ENCODE measurements around the gene FBXO34.

The FBXO34 gene, protein sequence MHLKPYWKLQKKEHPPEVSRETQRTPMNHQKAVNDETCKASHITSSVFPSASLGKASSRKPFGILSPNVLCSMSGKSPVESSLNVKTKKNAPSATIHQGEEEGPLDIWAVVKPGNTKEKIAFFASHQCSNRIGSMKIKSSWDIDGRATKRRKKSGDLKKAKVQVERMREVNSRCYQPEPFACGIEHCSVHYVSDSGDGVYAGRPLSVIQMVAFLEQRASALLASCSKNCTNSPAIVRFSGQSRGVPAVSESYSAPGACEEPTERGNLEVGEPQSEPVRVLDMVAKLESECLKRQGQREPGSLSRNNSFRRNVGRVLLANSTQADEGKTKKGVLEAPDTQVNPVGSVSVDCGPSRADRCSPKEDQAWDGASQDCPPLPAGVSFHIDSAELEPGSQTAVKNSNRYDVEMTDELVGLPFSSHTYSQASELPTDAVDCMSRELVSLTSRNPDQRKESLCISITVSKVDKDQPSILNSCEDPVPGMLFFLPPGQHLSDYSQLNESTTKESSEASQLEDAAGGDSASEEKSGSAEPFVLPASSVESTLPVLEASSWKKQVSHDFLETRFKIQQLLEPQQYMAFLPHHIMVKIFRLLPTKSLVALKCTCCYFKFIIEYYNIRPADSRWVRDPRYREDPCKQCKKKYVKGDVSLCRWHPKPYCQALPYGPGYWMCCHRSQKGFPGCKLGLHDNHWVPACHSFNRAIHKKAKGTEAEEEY

DNA sequence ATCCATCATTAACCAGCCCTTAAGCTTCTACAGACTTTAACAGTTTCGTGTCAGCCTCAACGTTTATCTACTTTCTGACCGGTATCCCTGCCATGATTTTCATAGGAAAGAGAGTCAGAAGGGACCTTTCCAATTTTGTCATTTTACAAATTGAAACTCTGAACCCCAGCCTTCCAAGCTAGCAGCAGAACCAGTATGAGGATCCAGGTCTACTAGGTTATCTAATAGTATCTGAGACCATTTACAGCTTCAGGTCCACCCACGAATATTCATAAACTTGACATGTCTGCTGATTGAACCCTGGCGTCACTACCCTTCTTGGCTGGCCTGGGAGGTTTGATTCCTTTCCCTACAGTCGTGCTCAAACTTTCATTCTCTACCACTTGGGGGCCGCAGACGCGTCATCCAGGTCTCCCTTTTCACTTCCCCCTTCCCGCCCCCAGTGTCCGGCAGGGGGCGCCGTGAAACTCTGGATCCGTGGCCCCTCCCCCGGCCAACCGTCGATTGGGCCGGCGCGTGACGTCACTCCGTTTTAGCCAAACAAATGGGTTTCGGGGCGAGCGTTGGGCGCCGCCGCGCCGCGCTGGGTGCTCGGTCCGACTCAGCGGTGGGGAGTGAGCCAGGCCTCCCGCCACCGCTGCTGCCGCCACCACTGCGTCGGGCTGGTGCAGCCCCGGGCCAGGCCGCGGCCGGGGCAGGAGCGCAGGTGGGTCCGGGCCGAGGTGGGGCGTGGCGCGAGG is at the start of gene FBXO34:
FBXO34 (plus strand) TSS at position 590 of the 740 bp plus-strand sequence. CDS start 78,970 bp downstream, outside the sequence.
- peak; percentile 97 to 99 for DNase-seq (ENCODE audit: low read depth in 2 of 2, low spot score in 1 of 2)

DNA sequence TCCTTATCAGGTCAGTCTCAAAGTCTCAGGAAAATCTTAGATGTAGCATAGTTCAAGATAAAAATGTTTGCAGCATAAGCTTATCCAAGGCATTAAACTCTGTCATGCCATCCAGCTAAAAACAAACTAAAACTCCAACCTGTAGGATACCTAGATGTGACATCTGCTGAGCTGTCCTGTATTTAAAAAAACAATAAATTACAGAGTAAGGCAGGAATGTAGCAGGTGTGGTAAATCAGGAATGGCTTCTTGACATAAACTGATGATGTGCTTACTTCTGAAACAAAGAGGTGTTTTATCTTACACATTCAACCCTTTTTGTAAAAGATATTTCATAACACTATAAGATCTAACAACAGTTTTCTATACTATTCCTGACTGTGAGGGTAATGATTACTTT is 49.3 kb upstream of the FBXO34 start:
- no peak for DNase-seq (ENCODE audit: low read depth in 2 of 2, low spot score in 1 of 2)

DNA sequence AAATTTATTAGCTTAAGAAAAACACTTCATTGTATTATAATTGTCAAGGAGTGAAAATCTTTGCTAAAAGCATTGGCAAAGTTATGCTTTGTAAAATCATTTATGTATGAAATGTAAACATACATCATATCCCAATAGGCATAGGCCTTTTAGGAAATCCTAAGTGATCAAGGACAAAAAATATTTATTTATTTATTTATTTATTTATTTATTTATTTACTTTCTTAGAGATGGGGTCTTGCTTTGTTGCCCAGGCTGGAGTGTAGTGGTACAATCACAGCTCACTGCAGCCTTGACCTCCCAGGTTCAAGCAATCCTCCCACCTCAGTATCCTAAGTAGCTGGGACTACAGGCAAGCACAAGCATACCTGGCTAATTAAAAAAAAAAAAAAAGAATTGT is 47.9 kb upstream of the FBXO34 start:
- DNase-seq (ENCODE audit: low read depth in 2 of 2, low spot score in 1 of 2), result no peak

DNA sequence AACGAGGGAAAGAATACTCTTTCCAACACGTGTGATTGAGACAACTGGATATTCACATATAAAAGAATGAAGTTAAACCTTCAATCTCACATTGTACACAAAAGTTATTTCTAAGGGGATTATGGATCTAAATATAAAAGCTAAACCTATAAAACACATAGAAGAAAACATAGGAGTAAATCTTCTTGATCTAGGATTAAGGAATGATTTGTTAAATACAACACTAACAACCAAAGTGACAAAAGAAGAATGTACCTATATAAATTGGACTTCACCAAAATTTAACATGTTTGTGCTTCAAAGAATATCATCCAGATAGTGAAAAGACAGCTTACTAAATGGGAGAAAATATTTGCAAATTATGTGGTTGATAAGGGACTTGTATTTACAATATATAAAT is 43.0 kb upstream of the FBXO34 start:
- no peak for DNase-seq (ENCODE audit: low read depth in 2 of 2, low spot score in 1 of 2)

DNA sequence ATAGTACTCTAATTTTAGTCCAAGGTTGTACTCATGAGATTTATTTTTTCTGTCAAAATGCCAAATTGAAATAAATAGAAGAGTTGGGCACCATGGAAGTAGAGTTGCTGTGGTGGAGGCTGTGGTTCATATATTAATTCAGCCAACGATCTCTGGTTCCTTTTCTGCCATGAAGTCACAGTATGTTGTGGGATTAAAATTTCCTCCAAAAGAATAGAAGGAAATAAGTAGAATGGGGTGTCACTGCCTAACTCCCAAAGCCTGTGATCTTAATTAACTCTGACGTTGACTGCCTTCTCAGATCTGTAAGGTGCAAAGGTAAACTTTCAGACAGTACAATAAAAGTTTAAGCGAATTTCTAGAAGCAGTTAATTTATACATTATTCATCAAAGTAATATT is 37.6 kb upstream of the FBXO34 start:
- no peak for DNase-seq (ENCODE audit: low read depth in 2 of 2, low spot score in 1 of 2)

DNA sequence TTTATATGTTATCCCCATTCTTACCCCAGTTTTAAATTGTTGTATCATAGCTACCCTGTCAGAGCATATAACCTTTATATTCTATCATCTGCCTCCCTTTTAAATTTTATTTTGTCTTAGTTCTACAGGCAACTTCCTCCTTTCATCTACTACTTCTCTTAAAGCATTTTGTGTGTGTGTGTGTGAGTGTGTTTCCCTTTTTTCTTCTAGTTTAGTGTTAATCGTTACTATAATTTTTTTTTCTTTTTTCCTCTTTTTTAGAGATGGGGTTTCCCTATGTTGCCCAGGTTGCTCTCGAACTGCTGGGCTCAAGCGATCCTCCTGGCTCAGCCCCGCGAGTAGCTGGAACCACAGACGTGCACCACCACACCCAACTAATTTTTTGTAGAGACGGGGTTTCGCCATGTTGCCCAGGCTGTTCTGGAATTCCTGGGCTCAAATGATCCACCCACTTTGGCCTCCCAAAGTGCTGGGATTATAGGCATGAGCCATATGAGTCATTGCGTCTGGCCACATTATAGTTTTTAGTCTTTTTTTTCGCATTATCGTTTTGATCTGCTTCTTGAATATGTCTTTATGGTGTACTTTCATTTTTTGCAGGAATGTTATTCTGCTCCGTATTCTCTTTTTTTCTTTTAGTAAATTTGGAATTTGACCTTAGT is 33.1 kb upstream of the FBXO34 start:
- DNase-seq (ENCODE audit: low read depth in 2 of 2, low spot score in 1 of 2), result no peak

DNA sequence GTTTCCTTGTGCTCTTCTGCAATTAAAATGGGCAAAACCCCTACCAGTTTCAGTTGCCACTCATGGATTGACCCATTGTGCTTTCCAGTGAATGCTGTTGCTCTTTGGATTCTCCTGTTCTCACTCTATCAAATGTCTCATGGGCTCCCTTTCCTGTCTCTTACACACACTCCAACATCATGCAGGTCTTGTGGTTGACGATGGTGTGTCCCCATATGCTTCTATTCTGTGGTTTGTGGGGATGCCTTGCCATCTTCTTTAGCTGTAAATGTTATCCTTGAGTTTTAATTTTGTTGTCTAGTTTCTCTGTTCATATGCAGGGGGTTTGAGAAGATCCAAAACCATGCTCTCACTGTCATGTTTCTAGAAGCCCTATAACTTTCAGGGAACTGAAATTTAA is 31.9 kb upstream of the FBXO34 start:
- no peak for DNase-seq (ENCODE audit: low read depth in 2 of 2, low spot score in 1 of 2)

DNA sequence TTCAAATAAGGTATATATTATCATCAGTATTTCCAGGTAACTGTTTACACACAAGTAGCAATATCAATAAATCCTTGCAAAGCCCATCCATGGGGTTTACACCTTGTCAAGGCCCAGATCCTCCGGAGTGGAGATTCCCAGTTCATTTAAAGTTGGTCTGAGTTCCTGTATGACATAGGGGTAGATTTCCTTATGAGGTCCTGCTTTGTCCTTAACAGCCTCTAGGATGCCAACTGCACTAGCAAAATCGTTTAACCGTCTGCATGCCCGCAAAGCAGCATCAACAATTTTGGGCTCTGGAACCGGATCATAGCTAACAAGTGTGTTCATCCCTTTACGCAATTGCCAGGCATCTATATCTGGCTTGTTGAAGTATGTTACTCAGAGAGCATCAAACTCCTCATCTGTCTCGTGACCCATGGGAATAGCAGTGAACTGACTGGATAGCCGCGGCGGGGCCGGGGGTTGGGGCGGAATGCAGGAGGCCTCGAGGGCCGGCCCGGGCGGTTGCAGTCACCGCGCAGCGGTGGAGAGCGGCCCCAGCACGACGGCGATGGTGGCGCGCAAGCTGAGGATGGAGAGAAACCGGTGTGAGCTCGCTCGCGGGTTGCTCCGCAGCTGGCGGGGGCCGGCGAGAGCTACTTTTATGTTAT is 30.6 kb upstream of the FBXO34 start:
- DNase-seq (ENCODE audit: low read depth in 2 of 2, low spot score in 1 of 2), result no peak

DNA sequence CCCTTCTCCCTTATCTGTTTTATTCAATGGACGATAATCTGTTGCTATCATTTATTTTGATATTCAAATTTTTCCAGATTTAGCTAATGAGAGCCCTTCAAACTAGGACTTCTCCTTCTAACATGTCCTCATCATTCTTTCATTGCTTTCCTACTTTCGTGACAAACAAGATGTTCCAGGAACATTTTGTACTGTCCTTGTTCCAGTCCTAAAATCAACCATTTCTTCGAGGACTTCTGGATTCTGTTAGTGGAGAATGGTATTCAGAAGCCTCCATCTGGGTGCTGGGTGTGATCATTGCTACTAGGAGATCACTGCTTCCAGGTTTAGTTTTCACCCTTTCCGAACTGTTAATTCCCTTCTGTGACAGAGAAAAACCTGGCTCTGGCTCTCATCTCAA is 29.5 kb upstream of the FBXO34 start:
- DNase-seq (ENCODE audit: low read depth in 2 of 2, low spot score in 1 of 2), result no peak

DNA sequence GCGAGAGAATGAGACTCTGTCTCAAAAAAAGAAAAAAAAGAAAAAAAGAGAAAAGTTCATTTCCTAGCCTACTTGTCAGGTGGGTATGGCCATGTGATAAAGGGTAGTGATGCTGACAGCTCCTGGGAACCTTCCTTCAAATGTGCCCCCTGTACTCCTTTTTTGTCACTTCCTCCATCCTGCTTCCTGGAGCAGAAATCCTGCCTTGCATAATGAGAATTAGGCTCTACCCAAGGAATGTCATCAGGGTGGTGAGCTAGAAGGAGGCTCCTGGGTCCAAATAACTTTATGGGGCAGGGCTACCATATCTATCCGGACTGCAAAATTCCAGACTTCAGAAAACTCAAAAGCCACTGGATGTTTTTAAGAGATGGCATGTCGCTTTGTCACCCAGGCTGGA is 27.8 kb upstream of the FBXO34 start:
- DNase-seq (ENCODE audit: low read depth in 2 of 2, low spot score in 1 of 2), result no peak

DNA sequence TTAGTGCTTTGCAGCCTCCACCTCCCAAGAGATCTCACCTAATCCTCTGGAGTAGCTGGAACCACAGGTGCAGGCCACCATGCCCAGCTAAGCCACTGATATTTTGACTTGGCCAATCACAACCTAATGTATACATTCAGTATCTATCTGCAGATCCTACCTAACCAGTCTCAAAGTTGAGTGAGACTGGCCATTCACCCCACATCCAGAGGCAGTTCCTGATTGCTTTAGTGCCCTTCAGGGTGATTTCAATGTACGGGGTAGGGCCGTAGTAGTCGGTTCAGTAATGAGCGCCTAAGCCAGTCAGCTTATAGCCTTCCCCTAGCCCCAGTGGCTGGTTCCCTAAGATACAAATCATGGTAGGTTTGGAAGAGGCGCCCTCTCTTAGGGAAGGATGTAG is 27.4 kb upstream of the FBXO34 start:
- no peak for DNase-seq (ENCODE audit: low read depth in 2 of 2, low spot score in 1 of 2)

DNA sequence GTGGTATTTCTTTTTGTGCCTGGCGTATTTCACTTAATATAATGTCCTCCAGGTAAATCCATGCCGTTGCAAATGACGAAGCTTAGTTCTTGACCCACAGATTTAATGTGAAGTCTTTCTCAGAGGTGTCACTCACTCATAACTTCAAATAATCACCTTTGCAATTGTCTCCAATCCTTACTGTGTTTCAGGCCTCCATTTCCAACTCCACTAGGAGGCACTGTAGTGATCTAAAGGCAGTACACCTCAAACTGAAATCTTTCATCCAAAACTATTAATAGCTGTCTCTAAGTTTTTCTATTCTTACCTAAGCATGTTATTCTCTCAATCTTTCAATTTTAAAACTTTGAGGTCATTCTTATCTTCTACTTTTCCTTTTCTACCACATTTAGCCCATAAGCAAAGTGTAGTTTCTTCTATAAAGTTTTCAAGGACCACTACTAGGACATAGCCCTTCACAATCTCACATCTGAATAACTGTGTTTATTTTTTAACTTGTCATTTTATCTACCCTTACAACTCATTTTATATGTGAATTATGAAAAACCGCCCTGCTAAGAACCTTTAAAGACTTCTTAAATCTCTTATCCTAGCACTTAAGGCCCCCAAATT is 25.5 kb upstream of the FBXO34 start:
- no peak for DNase-seq (ENCODE audit: low read depth in 2 of 2, low spot score in 1 of 2)

DNA sequence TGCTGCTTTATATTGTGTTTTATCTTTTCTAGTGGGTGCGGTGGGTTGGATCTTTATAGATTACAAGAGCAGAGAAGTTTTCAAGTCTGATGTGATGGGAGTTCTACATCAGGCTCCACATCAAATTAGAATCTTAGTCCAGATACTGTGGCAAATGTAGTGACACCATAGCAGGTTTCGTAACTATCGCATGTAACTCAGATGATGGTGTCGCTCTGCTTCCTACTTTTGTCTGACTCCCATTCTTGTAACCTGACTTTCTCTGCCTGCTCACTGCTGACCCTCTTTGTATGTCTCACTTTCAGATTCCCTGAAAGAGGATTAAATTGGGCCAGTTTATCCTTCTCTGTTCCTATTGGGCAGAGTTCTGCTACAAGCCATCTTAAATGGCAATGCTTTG is 22.8 kb upstream of the FBXO34 start:
- DNase-seq (ENCODE audit: low read depth in 2 of 2, low spot score in 1 of 2), result no peak

DNA sequence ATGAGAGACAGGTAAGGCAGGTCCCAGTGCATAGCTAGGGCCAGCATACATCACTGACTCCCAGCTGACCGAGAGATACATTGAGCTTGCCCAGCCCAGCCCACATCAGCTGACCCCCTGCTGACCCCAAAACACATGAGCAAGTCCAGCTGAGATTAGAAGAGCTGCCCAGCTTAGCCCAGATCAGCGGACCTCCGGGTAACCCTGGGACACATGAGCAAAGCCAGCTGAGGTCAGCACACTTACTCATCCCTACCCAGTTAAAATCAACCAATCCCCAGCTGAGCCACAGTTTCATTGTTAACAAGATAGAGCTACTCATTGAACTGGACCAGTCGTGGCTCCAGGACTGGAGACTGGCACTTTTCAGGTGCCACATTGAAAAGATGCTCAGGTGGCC is 21.8 kb upstream of the FBXO34 start:
- DNase-seq (ENCODE audit: low read depth in 2 of 2, low spot score in 1 of 2), result no peak

DNA sequence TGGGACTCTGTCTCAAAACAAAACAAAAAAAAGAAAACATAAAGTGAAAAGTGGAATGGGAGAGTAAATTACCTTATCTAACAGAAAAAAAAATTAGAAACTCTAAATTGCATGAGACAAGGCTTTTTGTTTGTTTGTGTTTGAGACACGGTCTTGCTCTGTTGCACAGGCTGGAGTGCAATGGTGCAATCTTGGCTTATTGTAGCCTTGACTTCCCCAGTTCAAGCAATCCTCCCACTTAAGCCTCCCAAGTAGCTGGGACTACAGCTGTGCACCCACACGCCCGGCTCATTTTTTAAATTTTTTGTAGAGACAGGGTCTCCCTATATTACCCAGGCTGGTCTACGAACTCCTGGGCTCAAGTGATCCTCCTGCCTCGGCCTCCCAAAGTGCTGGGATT is 17.9 kb upstream of the FBXO34 start:
- no peak for DNase-seq (ENCODE audit: low read depth in 2 of 2, low spot score in 1 of 2)

DNA sequence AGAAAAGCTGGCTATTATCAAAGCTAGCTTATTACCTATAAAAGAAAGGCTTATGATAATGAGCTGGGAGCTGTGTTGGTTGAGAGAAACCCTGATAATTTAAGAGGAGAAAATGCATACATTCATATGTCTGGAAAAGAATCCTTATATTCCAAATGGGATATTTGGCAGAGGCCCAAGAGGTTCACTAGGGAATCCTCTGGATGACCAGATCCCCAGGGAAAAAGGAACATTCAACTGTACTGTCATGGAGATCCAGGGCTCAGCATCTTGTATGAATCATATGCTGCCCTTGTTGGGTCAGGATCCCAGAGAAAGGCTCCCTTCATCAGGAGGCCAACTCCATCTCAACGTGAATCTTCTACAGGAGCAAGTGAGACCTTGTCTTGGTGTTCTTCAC is 16.6 kb upstream of the FBXO34 start:
- DNase-seq (ENCODE audit: low read depth in 2 of 2, low spot score in 1 of 2), result no peak

DNA sequence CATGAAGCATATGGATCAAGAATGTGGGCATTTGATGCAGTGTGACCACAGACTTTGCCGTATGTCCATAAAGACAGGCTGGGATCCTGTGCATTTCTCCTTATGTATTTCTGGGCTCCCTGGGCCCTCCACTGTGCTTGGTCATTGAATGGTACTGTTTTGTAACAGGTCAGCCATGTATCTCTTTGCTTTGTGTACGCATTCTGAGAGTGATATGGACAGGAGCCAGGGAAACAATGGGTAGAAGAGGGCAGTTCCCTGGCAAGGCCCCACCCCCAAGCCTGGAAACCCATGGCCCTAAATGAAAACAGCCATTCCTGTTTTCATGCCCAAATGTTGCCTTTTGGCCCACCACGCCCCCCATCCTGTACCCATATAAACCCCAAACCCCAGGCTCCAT is 15.2 kb upstream of the FBXO34 start:
- no peak for DNase-seq (ENCODE audit: low read depth in 2 of 2, low spot score in 1 of 2)

DNA sequence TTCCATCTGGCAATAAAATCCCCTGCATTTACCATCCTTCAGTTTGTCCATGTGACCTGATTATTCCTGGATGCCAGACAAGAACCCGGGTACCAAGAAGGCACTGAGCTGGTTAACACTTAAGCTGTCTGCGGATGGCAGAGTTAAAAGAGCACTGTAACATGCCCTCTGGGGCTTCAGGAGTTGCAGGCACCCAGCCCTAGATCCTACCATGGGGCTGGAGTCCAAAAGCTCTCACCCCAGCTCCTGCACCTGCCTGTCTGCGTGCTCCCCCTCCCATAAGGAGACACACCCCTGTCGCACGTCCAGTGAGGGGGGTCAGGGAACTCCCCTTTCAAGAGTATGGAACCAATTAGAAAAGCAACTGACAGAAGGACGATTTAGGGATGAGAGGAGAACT is 14.6 kb upstream of the FBXO34 start:
- DNase-seq (ENCODE audit: low read depth in 2 of 2, low spot score in 1 of 2), result no peak

DNA sequence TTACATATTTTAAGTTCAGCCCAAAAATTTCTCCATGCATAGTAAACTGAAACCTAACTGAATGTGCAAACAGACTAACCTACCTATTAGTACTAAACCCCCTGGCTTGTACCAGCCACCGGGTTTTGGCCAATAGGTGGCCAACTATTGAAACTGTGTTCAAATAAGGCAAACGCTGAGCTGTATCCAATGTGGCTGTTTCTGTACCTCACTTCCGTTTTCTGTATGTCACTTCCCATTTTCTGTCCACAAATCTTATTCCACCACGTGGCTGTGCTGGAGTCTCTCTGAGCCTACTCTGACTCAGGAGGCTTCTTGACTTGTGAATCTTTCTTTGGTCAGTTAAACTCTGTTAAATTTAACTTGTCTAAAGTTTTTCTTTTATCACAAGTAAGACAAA is 6.0 kb upstream of the FBXO34 start:
- no peak for DNase-seq (ENCODE audit: low read depth in 2 of 2, low spot score in 1 of 2)

DNA sequence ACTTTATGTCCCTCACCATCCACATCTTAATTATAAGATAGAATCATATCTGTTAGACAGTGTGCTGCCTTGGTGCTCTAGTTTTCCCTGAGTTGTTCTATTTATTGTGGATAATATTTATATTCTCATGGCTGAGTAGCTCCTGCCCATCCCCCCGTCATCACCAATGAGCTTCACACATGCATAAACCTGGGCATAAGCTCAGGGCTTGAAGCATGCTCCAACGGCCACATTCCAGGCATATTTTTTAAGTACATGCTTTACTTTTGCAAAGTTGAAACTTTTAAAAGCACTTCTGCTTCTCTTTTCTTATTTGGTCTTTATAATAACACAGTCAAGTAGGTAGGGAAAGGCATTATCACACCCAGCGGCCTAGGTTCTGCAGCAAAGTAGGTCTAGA is 3.4 kb upstream of the FBXO34 start:
- DNase-seq (ENCODE audit: low read depth in 2 of 2, low spot score in 1 of 2), result no peak

Measured in stimulated activated CD8-positive, alpha-beta memory T cell treated with anti-CD3 and anti-CD28 coated beads, Interleukin-4, amount 100 ng/mL, for 4 hours (primary cell).